Psoas muscle (tissue), 8 donors: Measurements from ENCODE around the gene SIX3. TPM values are rescaled to one million over a fixed set of nuclear protein-coding genes. Genes with fewer than 3 reads are reported as not detected.

Source experiments
- ATAC-seq, 4 donors: fragments of 200-7000 bp; cut with Tn5 transposase; one replicate each; pipeline ENCODE4 v1.9.1; 2020; ENCODE audit warnings: moderate library complexity in 3 of 4, mild to moderate bottlenecking in 2 of 4
- DNase-seq, 2 donors: peaks; one replicate each; pipeline ENCODE4 v3.0.0-alpha.2; 2020
- H3K27ac ChIP-seq: fragments of 200-600 bp; one replicate; pipeline ENCODE4 v1.8.0; 2022
- H3K27me3 ChIP-seq, 3 donors: fragments of 200-600 bp in 1 of 3; one replicate each; pipeline versions ENCODE4 v1.6.1 to v1.8.0; 2013 to 2022; ENCODE audit warnings: low read length in 2 of 3, mild to moderate bottlenecking in 2 of 3, moderate library complexity in 1 of 3; ENCODE audit not compliant: insufficient read depth in 3 of 3
- H3K36me3 ChIP-seq, 2 donors: fragments of 200-600 bp in 1 of 2; one replicate each; pipeline versions ENCODE4 v1.6.1 to v1.8.0; 2013 to 2022; ENCODE audit warnings: low read depth in 1 of 2, mild to moderate bottlenecking in 1 of 2, moderate library complexity in 1 of 2; ENCODE audit not compliant: insufficient read depth in 1 of 2
- H3K4me1 ChIP-seq: fragments of 200-600 bp; one replicate; pipeline ENCODE4 v1.8.0; 2022
- H3K4me3 ChIP-seq: fragments of 200-600 bp; one replicate; pipeline ENCODE4 v1.8.0; 2022; ENCODE audit warnings: mild to moderate bottlenecking
- H3K9me3 ChIP-seq: fragments of 200-600 bp; one replicate; pipeline ENCODE4 v1.8.0; 2022
- CTCF ChIP-seq: fragments of 200-600 bp; IDR thresholded peaks from one replicate; pipeline ENCODE4 v1.8.0; 2022; ENCODE audit warnings: antibody characterized with exemption
- WGBS, 3 donors: extraction: QIAGEN DNeasy Blood & Tissue Kit; methylation state at CpG; one replicate each; pipeline versions ENCODE4 v1.1.6 to v1.1.7; 2013; 5-methylcytosine and 5-hydroxymethylcytosine counted together
- intact Hi-C, 2 donors: fragments of 100-400 bp; cut with DNase I; formaldehyde crosslinking; loops; one replicate each; pipeline versions ENCODE4 v1.11.0 to v1.14.2; 2022
- polyA plus RNA-seq, 3 donors: library from polyadenylated mRNA; stranded (reverse); fragments of 200-250 nt; gene quantifications; one replicate each; pipeline ENCODE4 v1.2.3, GENCODE V29; 2013
- total RNA-seq, 4 donors: library from RNA; stranded (reverse); fragmentation: NEBNext Ultra II Directional in 2 of 4; extraction: Animal tissue kit (Norgen Biotek cat#: 25700) in 2 of 4; gene quantifications; one replicate each; pipeline versions ENCODE4 v1.2.1 to v1.2.4, GENCODE V29; 2021 to 2023
- donor health status: healthy with polysubstance abuse.
- donor health status: DM: no; HTN: no; CAD: no; lungs with moderate emphysema.
- donor health status: Bipolar disorder and iron deficiency.
- donor health status: healthy.
- donor health status: DM: yes; HTN: yes; CAD: no.
- donor health status: DM: no; HTN: no; CAD: no.
- donor health status: DM: no; HTN: no; CAD: no.
- donor health status: DM: yes; HTN: yes; CAD: no.

Gene SIX3
- total and polyA plus RNA-seq, 7 donors = 0.01 to 0.20 TPM; not detected in 5

GRCh38 chr2:44925561-44926136 lies 15.9 kb upstream of the SIX3 start:
- Histone ChIP-seq H3K4me3 (no peak overlapping the region), H3K27ac (no peak overlapping the region), H3K36me3 (no peaks in the 10 kb centered on the region), H3K4me1 (peaks cover 12% of the 10 kb centered on the region), H3K27me3 (peaks cover 0 to 92% (median 34%) of the 10 kb centered on the region in 3 donors), H3K9me3 (no peaks in the 10 kb centered on the region)
- DNase-seq (no peak), ATAC-seq (no peak)
- WGBS, 3 donors = 44 to 60% (median 54%) methylated on average over 4 of the region's 4 CpGs
- no peak for TF ChIP-seq CTCF
- intact Hi-C loops = no loop called here

- peaks cover 12% of the 10 kb centered on the region for H3K4me1 ChIP-seq
- H3K9me3 ChIP-seq = no peaks in the 10 kb centered on the region
- 30 to 56% (median 47%) methylated on average over 9 of the region's 9 CpGs for WGBS, 3 donors
- intact Hi-C loops = no loop called here
- no peak for TF ChIP-seq CTCF
- no peak overlapping the region for H3K27ac ChIP-seq
- H3K4me3 ChIP-seq = no peak overlapping the region
- DNase-seq (no peak), ATAC-seq (no peak)
- peaks cover 0 to 93% (median 28%) of the 10 kb centered on the region in 3 donors for H3K27me3 ChIP-seq
- H3K36me3 ChIP-seq = no peaks in the 10 kb centered on the region
Observed at GRCh38 chr2:44926957-44927356, 14.5 kb upstream of the SIX3 start.

- peak overlapping the region; percentile 66 for H3K4me3 ChIP-seq
- H3K4me1 ChIP-seq = peaks cover 12% of the 10 kb centered on the region
- no peak for TF ChIP-seq CTCF
- H3K27me3 ChIP-seq = peaks cover 0 to 94% (median 34%) of the 10 kb centered on the region in 3 donors
- no peaks in the 10 kb centered on the region for H3K9me3 ChIP-seq
- no peak overlapping the region for H3K27ac ChIP-seq
- no peak for ATAC-seq
- WGBS, 3 donors = 6 to 8% (median 7%) methylated on average over 35 to 36 of the region's 36 CpGs
- DNase-seq = no peak
- intact Hi-C loops = no loop called here
- no peaks in the 10 kb centered on the region for H3K36me3 ChIP-seq
Observed at GRCh38 chr2:44927985-44928482, 13.5 kb upstream of the SIX3 start.

GRCh38 chr2:44928483-44929158 lies 12.9 kb upstream of the SIX3 start:
- WGBS, 3 donors = 1% methylated on average over 42 to 62 of the region's 62 CpGs
- Histone ChIP-seq H3K9me3 (no peaks in the 10 kb centered on the region), H3K4me3 (peak overlapping the region; percentile 66), H3K27ac (no peak overlapping the region), H3K36me3 (no peaks in the 10 kb centered on the region), H3K4me1 (peaks cover 12% of the 10 kb centered on the region), H3K27me3 (peaks cover 0 to 95% (median 40%) of the 10 kb centered on the region in 3 donors)
- DNase-seq (no peak), ATAC-seq (peak in 3 of 4 donors; percentile 42 to 77 (median 50))
- intact Hi-C loops = no loop called here
- no peak for TF ChIP-seq CTCF
